Measurements from ENCODE around the gene FOXK2. TPM values are rescaled to one million over a fixed set of nuclear protein-coding genes. Genes with fewer than 3 reads are reported as not detected.

FOXK2 gene
- total RNA-seq, 1 donor from 2014 or later = 44.0 TPM

GRCh38 chr17:82601447-82602000 lies 82.0 kb downstream of the FOXK2 start:
- TF ChIP-seq, protein P1, sequence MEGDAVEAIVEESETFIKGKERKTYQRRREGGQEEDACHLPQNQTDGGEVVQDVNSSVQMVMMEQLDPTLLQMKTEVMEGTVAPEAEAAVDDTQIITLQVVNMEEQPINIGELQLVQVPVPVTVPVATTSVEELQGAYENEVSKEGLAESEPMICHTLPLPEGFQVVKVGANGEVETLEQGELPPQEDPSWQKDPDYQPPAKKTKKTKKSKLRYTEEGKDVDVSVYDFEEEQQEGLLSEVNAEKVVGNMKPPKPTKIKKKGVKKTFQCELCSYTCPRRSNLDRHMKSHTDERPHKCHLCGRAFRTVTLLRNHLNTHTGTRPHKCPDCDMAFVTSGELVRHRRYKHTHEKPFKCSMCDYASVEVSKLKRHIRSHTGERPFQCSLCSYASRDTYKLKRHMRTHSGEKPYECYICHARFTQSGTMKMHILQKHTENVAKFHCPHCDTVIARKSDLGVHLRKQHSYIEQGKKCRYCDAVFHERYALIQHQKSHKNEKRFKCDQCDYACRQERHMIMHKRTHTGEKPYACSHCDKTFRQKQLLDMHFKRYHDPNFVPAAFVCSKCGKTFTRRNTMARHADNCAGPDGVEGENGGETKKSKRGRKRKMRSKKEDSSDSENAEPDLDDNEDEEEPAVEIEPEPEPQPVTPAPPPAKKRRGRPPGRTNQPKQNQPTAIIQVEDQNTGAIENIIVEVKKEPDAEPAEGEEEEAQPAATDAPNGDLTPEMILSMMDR (IDR thresholded peaks at IDR 0.05; ENCODE audit: insufficient read depth, low read length, severe bottlenecking) = no peak
- H3K27me3 ChIP-seq (ENCODE audit: control insufficient read depth, insufficient read depth, low read length) = no peaks in the 10 kb centered on the region
- DNase-seq (ENCODE audit: low read depth) (no peak), FAIRE-seq (peak; percentile 23)
- peaks cover 37% of the 10 kb centered on the region for H3K36me3 ChIP-seq (ENCODE audit: control insufficient read depth, insufficient read depth, low read length)
- H3K4me3 ChIP-seq (ENCODE audit: low read depth, low read length) = no peak overlapping the region

DNA sequence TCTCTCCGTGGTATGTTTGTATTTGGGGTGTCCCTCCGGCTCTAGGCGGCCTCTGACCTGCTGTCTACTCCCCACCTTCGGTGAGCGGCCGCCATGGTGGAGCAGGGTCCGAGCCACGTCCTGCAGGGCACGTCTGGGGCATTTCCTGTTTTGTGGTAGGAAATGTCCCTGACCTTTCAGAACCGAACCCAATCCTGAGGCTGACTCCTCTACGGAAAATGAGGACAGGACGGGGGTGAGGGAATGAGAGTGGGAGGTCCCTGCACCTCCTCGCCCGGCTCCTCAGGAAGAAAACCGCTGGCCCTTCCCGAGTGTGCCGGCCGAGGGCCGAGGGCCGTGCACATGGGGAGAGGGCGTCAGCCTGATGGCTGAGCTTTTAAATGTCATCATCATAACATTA lies 83.0 kb downstream of the FOXK2 start:
- no peak overlapping the region for H3K4me3 ChIP-seq (ENCODE audit: low read depth, low read length)
- FAIRE-seq (no peak), DNase-seq (ENCODE audit: low read depth) (no peak)
- no peaks in the 10 kb centered on the region for H3K27me3 ChIP-seq (ENCODE audit: control insufficient read depth, insufficient read depth, low read length)
- peaks cover 31% of the 10 kb centered on the region for H3K36me3 ChIP-seq (ENCODE audit: control insufficient read depth, insufficient read depth, low read length)
- TF ChIP-seq, protein P1 (IDR thresholded peaks at IDR 0.05; ENCODE audit: insufficient read depth, low read length, severe bottlenecking) = no peak

DNA sequence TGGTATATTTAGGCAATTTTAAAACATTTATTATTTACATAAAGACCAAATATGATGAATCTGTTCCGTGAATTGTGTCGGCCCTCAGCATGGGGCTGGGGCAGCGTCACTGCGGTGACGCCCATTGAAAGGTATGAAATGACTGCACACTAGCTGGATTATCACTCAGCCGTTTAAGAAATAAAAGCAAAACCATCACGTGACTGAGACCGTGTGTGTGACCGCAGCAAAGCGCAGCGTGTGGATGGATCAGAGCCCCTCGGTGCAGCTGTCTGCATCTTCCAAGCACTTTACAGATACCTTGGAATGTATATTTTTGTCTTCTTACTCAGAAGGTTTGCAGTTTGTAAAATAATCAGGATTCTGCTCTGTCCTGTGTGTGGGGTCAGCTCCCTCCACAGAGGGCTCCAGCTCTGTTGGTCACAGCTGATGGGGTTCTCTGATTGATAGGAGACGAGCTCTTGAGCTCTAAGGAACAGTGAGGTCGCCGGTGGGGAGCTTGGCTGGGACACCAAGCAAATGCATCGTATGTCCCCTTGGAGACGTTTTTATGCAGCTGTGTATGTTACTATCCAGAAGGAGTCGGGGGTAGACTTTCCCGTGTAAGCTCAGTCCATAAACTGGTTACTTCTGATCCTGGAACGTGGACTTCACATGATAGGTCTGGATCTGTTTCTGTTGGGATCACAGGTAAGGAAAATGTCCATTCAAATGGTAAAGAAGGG lies 83.6 kb downstream of the FOXK2 start:
- no peak for FAIRE-seq
- no peak for DNase-seq (ENCODE audit: low read depth)
- Histone ChIP-seq H3K4me3 (ENCODE audit: low read depth, low read length) (no peak overlapping the region), H3K27me3 (ENCODE audit: control insufficient read depth, insufficient read depth, low read length) (no peaks in the 10 kb centered on the region), H3K36me3 (ENCODE audit: control insufficient read depth, insufficient read depth, low read length) (peaks cover 31% of the 10 kb centered on the region)
- TF ChIP-seq, protein P1 (IDR thresholded peaks at IDR 0.05; ENCODE audit: insufficient read depth, low read length, severe bottlenecking) = no peak

DNA sequence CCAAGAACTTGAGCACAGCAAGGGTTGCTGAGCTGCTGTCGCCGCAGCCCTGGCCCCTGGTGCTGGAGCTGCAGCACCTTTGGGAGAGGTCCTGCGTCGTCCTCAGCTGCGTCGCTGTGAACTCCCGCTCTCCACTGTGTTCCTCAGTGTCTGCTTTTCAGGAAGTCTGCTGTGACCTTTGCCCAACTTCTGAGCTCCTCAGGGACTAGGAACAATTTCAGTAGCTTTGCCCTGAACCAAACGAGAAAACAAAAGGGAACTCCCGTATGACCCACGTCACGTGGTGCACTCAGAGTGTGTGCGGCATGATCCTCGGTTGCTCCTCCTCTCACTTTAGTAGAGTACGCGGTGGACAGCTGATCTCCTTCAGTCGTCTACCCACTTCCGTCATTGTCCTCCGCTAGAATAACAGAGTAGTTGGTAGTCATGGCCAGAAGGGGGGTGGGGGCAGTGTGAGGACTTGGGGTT lies 84.5 kb downstream of the FOXK2 start:
- no peaks in the 10 kb centered on the region for H3K27me3 ChIP-seq (ENCODE audit: control insufficient read depth, insufficient read depth, low read length)
- TF ChIP-seq, protein P1 (IDR thresholded peaks at IDR 0.05; ENCODE audit: insufficient read depth, low read length, severe bottlenecking) = no peak
- H3K36me3 ChIP-seq (ENCODE audit: control insufficient read depth, insufficient read depth, low read length) = peaks cover 31% of the 10 kb centered on the region
- no peak overlapping the region for H3K4me3 ChIP-seq (ENCODE audit: low read depth, low read length)
- FAIRE-seq (no peak), DNase-seq (ENCODE audit: low read depth) (no peak)

DNA sequence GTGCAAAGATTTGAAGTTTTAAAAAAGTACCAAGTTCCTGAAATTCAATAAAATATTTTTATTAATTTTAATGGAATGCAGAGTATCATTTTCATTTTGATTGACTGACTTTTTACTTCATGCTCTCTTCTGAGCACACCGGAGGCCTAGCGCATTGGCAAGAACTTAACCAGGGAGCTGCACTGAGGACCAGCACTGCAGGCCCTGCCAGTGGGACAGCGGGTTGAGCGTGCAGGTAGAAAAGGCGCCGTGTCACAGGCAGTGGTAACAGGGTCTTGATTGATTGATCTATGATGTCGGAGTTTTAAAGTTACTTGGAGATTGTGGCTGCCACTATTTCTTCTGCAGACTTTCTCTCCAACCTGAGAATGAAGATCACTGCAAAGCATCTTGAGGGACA lies 85.0 kb downstream of the FOXK2 start:
- Histone ChIP-seq H3K36me3 (ENCODE audit: control insufficient read depth, insufficient read depth, low read length) (peaks cover 27% of the 10 kb centered on the region), H3K4me3 (ENCODE audit: low read depth, low read length) (no peak overlapping the region), H3K27me3 (ENCODE audit: control insufficient read depth, insufficient read depth, low read length) (no peaks in the 10 kb centered on the region)
- DNase-seq (ENCODE audit: low read depth) = no peak
- no peak for FAIRE-seq
- TF ChIP-seq, protein P1 (IDR thresholded peaks at IDR 0.05; ENCODE audit: insufficient read depth, low read length, severe bottlenecking) = no peak

Data from bronchial epithelial cell (primary cell).